ENCODE results near the gene RALBP1. TPM values are rescaled to one million over a fixed set of nuclear protein-coding genes. Genes with fewer than 3 reads are reported as not detected.
A peak's percentile ranks its signal among the peaks of the same experiment; 100 is the strongest.
"Not testable (repeated sequence)": the region's sequence is repeated elsewhere in the genome, so short reads cannot be mapped to it uniquely, and the experiment has no call there.

Gene RALBP1
- total RNA-seq (2014; rRNA removed; shearing (Covaris generic)), result 49.0 and 53.8 TPM in 2 replicates

DNA sequence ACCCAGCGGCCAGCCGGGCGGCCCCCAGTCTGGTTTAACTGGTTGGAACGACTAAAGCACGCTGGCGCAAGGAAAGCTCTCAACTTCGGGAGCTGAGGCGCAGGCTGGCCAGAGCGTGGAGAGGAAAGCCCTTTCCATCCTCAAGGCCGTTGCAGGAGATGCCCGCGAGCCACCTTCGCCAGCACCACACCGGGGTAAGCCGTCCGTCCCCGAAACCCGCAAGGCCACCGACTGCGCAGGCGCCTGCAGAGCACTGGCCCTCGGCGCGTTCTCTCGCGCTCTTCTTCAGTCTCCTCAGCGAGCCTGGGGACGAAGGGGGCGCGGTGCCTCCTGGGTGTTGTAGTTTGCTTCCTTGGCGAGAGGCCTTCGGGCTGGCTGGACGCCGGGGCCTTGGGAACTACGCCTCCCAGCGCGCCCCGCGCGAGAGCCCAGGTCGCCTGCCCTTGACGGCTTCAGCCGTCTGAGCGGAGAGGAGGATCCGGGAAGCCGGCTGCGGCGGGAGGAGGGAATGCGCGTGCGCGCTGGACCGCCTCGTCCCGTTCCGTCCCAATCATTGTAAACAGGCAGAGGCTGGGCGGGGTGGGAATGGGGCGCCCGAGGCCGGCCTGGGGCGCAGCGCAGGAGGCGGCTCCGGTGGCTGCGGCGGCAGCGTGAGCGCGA, at the start of gene RALBP1:
Gene RALBP1, plus strand, starts transcription at position 531 of the 660 bp plus-strand sequence. CDS start 37,533 bp downstream, outside the sequence.
- peak; percentile 98 for DNase-seq (ENCODE audit: low spot score)

- DNase-seq (ENCODE audit: low spot score), result no peak
Observed at GRCh38 chr18:9426753-9427152, 48.6 kb upstream of the RALBP1 start.

DNA sequence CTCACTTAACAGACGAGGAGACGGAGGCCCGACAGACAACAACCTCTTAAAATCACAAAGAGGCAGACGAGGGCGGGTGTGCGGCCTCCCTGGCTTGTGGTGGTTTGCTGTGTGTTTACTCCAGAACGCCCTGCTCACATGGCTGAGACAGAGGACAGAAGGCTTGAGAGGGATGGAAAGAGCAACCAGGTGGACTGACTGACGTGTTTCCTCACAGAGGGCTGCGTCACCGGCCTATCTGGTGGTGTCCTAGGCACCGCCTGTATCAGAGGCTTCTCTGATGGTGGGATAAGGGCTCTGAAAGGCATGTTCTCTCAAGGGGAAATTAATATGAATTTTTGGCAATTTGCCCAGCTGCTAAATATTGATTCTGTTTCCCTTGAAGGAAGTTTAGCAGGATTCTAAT, 47.0 kb upstream of the RALBP1 start:
- DNase-seq (ENCODE audit: low spot score), result no peak

DNA sequence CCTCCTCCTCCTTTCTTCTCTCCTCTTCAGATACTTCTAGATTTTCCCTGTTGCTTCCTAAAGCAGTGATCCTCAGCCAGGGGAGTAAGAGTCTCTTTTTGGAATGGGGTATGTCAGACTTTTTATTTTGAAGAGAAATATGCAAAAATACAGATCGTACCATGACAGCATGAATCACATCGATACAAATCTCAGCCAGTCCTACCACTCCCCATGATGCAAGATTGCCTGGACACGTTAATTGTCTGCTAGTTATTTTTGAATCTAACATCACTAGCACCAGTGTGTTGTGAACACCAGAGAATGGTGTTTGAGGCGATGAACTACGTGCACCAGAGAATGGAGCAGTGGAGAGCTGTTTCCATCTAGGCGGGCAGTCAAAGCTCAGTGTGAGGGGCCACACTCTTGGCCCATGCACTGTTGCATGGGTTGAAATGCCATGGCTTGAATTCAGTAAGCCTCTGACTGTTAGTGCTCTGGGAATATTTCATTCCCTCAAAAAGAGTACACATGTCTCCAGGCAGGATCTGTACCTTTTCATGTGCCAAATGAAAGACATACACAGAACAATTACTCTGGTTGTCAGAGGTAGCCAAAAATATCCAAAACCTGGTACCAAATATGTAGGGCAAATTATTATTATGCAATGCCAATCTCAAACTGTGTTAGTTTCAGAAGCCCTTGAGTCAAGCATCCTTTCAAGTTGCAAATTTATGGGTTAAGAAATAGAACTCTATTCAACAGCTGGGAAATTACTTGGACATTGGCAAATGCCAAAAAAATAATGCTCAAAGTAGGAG, 46.3 kb upstream of the RALBP1 start:
- DNase-seq (ENCODE audit: low spot score), result no peak

DNA sequence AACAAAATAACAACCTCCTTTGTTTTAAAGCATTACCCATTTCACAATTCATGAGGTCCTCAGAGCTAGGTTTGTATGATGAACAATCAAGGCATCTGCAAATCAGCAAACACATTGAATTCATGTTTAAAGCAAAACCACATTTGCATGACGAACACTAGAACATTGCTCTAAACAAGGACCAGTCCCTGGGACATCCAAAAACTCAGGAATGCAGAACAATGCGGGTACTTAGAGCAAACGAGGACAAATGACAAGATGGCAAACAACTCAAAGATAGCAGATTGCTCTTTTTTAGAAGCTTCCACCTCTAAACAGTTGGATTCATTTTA, 45.7 kb upstream of the RALBP1 start:
- DNase-seq (ENCODE audit: low spot score), result no peak

DNA sequence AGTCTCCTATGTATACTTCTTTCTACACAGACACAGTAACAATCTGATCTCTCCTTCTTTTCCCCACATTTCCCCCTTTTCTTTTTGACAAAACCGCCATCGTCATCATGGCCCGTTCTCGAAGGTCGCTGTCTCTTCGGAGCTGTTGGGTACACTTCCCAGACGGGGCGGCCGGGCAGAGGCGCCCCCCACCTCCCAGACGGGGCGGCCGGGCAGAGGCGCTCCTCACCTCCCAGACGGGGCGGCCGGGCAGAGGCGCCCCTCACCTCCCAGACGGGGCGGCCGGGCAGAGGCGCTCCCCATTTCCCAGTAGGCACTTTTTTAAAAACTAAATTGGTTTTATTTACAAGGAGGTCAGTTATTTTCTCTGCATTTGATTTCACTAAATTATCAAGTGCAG, 45.0 kb upstream of the RALBP1 start:
- DNase-seq (ENCODE audit: low spot score), result not testable (repeated sequence)

GRCh38 chr18:9431296-9431695, 44.0 kb upstream of the RALBP1 start:
- DNase-seq (ENCODE audit: low spot score), result no peak

DNA sequence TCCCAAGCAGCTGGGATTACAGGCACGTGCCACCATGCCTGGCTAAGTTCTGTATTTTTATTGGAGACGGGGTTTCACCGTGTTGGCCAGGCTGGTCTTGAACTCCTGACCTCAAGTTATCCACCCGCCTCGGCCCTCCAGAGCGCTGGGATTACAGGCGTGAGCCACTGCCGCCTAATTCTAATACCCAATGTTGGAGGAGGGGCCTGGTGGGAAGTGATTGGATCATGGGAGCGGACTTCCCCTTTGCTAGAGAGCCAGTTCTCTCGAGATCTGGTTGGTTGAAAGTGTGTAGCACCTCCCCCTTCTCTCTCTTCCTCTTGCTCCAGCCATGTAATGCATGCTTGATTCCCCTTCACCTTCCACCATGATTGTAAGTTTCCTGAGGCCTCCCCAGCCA, 42.2 kb upstream of the RALBP1 start:
- not testable (repeated sequence) for DNase-seq (ENCODE audit: low spot score)

- DNase-seq (ENCODE audit: low spot score), result no peak
Observed at GRCh38 chr18:9433671-9434121, 41.6 kb upstream of the RALBP1 start.

- no peak for DNase-seq (ENCODE audit: low spot score)
Observed at GRCh38 chr18:9434122-9434701, 41.1 kb upstream of the RALBP1 start.

DNA sequence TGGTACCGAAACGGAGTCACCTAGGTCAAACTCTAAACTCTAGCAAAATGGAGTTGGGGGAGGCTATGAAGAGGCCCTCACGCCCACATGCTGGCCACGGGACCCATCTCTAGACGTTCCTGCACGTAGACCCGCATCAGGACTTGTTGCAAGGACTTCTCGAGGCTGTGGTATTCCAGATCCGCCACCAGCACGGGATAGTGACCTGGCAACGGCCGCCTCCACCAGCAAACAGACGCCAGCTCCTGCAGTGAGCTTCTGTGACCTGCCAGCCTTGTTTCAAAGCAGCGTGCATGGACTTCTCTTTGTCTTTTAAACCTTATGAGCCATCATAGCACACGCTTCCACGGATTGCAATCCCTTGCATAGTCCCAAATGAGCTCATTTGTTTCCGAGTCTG, 40.3 kb upstream of the RALBP1 start:
- no peak for DNase-seq (ENCODE audit: low spot score)

DNA sequence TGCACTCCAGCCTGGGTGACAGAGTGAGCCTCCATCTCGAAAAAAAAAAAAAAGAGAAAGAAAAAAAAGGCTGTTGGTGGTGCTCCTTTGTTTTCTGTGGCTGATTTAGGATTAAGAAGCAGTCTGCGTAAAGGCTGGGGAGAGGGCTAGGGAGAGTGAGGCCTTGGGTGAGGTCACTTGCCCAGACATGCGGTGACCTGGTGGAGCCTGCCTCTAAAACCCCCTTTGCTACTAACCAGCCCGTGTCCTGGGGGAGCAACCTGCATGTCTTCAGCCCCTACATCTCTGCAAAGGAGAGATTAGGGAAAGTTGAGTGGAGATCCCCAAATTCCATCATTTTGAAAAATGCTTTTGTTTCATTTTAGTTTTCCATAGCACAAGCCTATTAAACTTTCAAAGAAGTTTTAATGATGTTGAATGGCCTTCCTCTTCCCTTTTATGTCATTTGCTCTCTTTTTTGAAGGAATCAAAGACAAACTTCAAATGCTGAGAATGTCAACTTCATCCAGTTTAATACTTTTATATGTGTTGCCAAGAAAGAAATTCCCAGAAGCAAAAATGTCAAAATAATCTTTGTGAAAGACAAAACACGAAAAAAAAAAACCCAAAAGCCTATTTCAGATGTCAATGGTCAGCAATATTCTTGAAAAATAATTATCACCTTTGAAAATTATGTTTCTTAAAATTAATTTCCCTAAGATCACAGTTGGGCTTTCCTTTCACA, 38.9 kb upstream of the RALBP1 start:
- DNase-seq (ENCODE audit: low spot score), result no peak

DNA sequence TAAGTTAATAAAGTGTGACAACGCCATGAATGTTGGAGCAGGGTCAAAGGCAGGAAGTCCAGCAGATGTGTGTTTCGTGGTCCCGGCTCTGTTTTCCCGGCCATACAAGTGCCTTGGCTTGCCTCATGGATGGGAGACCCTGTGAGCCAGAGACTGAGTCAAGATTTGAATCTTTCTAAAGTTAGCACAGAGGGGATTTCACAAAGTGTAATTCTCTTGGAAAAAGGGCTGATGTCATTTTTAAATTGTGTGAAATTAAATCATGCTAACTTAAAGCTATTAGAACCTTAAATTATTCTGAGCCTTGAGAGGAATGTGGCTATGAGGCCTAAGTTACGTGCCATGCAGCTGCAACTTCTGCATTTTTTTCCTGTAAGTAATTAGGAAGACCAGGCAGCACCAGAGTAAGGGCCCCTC, 38.3 kb upstream of the RALBP1 start:
- DNase-seq (ENCODE audit: low spot score), result no peak

- DNase-seq (ENCODE audit: low spot score), result no peak
Observed at GRCh38 chr18:9437672-9438071, 37.6 kb upstream of the RALBP1 start.

DNA sequence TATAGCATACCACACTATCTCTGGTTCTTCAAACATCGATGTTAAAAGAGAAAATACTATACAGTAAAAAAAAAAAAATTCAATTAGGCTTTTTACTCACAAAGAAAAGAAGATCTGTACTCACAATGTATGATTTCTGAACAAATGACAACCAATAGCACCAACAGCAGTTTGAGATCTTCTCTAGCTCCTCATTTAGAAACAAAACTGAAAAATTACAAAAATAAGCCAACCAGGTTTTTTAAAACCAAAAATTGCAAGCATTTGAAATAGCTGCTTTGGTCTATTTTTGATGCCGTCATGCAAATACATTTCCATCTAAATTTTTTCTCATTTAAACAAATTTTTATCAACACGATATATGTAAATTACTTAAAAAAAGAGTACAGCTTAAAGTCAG, 34.3 kb upstream of the RALBP1 start:
- DNase-seq (ENCODE audit: low spot score), result no peak

GRCh38 chr18:9444549-9444948, 30.8 kb upstream of the RALBP1 start:
- no peak for DNase-seq (ENCODE audit: low spot score)

GRCh38 chr18:9446839-9447238, 28.5 kb upstream of the RALBP1 start:
- DNase-seq (ENCODE audit: low spot score), result no peak

DNA sequence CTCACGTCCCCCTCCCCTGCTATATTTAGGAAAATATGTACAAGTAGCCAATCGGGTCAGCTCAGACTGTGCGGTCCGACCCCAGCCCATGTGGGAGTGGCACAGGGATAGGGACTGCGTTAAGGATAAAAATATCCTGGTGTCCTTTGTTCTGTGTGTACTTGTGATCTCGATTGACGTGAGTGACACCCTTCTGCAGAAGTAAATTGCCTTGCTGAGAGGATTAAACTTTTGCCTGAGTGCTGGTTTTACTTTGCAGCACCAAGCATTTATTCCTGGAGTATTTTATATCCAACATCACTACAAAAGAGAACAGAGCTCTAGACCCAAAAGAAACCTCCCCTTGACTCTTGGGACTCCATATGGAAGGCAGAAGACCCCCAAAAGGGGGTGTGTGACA, 28.0 kb upstream of the RALBP1 start:
- DNase-seq (ENCODE audit: low spot score), result no peak

DNA sequence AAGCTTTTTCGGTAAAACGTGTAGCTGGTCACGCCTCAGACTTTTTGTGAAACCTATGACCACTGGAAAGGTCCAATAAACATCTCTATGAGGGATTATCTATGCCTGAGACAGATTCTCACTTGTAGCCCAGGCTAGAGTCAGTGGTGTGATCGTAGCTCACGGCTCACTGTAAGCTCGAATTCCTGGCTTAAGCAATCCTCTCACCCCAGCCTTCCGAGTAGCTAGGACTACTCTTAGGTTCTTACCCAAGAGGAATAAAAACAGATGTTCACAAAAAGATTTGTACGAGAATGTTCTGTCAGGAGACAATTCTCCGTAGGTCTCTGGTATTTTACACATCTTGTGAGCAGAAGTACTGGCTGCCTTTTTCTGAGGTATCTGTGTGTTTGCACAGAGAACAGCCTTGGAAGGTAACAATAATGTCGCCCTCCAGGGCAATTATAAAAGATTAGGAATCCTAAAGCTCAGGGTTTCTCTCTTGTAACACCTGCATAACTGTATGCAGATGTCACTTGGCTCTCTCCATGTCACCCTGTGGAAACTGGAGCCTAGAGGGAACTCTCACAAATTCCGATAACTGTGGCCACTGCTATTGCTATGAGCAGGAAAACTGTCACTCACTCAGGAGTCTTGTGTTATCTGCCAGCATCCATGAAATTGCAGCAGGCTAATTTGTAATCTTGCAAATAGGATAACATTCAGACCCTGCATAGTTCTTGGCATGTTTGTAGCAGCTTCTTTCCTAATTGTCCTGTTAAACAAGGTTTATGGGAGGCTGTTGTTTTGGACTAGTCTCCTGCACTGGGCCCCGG, 25.5 kb upstream of the RALBP1 start:
- DNase-seq (ENCODE audit: low spot score), result no peak

- DNase-seq (ENCODE audit: low spot score), result not testable (repeated sequence)
Observed at GRCh38 chr18:9450920-9451319, 24.4 kb upstream of the RALBP1 start.

- DNase-seq (ENCODE audit: low spot score), result no peak
Observed at GRCh38 chr18:9453283-9453682, 22.0 kb upstream of the RALBP1 start.

Measured in H4 (cell line).